Stimulated activated naive CD8-positive, alpha-beta T cell treated with anti-CD3 and anti-CD28 coated beads, Interleukin-15, Interleukin-2, amounts not matched to agents 100 U/mL and 50 U/mL, for 24 hours (primary cell): ENCODE results near the gene NXPH4.
A peak's percentile ranks its signal among the peaks of the same experiment; 100 is the strongest.

Experiments
- ATAC-seq: fragments of 150-1000 bp; cut with Tn5 transposase; one replicate; pipeline ENCODE4 v1.10.0; 2021
- DNase-seq: peaks from one replicate; pipeline ENCODE4 v3.0.0; 2021

The NXPH4 gene

DNA sequence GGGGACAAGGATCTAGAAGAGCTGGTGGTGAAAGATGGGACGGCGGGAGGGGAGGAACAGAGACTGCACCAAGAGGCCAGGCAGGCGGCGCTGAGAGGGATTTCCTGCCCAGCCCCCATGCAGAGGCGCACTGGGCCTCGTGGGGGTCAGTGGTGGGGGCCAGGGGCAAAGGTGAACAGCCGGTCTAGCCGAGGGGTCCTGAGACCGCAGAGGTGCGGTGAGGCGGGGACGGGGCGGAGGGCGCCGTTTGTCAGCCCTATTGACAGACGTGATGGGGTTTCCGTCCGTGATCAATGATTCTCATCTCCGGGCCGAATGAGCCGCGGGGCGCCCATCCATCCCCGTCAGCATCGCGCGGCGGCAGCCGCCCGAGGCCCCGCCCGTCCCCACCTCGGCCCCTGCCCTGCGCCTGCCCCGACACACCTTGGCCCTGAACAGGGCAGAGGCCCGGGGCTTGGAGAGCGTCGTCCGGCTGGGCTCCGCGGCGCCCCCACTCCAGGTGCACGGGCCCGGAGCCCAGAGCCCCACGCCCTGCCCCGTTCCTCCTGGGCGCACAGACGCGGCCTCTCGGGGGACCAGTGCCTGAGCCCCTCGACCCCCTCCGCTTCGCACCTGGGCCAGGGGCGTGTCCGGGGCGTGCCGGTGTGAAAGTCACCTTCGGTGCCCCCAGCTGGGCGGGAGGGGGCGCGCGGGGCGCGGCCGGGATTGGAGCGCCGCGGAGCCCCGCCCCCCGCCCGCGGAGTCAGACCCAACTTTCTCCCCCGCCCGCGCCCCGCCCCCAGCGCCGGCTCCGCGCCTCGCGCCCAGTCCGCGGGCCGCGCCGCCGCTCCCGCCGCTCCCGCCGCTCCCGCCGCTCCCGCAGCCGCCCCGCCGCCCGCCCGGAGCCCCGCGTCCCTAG is at the start of gene NXPH4:
TSS of gene NXPH4 (plus strand) at position 781 of the 898 bp plus-strand sequence. CDS start 176 bp downstream, outside the sequence.
- DNase-seq = peak; percentile 61

DNA sequence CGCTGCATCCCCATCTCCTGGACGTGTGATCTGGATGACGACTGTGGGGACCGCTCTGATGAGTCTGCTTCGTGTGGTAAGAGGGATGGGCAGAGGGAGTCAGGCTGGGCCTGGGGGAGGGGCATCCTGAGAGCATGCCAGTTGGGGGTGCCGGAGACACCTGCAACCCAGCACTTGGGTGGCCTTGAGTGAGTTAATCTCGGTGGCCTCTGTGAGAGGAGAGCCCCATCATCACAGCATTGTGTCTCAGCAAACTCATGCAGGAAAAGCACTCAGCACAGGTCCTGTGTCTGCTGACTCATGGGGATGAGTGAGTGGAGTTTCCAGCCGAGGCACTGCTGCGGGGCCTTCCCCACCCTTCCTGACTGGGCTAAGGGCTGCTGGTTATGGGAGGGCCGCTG is 49.6 kb upstream of the NXPH4 start:
- peak; percentile 95 for ATAC-seq
- DNase-seq = peak; percentile 60

More for the DNA sequence above, at the start of gene NXPH4:
- peak; percentile 11 for ATAC-seq

- ATAC-seq (no peak), DNase-seq (no peak)
These were observed 48.5 kb upstream of the NXPH4 start for GRCh38 chr12:57168058-57168457.

DNA sequence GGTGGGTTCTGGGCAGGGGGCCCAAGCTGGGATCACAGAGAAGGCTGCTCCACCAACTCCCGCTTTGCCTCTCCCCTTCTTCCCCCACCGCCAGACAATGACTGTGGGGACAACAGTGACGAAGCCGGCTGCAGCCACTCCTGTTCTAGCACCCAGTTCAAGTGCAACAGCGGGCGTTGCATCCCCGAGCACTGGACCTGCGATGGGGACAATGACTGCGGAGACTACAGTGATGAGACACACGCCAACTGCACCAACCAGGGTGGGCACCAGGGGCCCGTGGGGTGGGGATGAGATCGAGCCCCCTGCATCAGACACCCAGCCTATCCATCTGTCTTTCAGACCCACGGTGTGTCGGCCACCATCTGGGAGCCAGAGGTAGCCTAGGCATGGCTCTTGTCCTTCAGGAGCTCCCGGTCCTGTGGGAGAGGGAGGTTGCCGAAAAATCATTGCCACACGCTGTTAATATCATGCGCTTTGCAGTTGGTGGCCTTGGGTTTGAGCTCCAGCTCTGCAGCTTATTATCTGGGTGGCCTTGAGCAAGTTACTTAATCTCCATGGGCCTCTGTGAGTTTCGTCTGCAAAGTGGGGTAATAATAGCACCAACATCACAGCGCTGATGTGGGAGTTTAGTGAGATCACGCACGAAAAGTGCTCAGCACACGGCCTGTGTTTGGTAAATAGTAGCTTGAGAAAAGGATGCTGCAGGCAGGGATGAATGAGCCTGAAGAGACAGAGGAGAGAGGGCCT is 47.4 kb upstream of the NXPH4 start:
- ATAC-seq (no peak), DNase-seq (no peak)

- ATAC-seq (no peak), DNase-seq (no peak)
These were observed 46.6 kb upstream of the NXPH4 start for GRCh38 chr12:57169969-57170368.

DNA sequence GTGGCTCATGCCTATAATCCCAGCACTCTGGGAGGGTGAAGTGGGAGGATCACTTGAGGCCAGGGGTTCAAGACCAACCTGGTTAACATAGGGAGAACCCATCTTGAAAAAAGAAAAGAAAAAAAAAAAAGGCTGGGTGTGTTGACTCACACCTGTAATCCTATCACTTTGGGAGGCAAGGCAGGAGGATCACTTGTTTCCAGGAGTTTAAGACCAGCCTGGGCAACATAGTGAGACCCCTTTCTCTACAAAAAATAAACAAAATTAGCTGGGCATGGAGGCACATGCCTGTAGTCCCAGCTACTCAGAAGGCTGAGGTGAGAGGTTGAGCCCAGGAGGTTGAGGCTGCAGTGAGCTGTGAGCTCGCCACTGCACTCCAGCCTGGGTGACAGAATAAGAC is 46.2 kb upstream of the NXPH4 start:
- ATAC-seq (no peak), DNase-seq (no peak)

- no peak for DNase-seq
- ATAC-seq = no peak
These were observed 45.7 kb upstream of the NXPH4 start for GRCh38 chr12:57170927-57171326.

- no peak for DNase-seq
- no peak for ATAC-seq
These were observed 44.9 kb upstream of the NXPH4 start for GRCh38 chr12:57171668-57172067.

DNA sequence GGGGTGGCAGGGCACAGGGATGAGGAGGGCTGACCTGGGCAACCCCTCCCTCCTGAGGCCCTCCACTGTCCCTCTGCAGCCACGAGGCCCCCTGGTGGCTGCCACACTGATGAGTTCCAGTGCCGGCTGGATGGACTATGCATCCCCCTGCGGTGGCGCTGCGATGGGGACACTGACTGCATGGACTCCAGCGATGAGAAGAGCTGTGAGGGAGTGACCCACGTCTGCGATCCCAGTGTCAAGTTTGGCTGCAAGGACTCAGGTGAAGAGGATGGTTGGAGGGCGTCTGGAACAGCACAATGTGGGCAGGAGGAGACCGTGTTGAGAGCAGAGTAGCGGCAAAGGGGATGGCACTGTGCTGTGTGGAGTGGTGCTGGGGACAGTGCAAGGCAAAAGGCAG is 43.5 kb upstream of the NXPH4 start:
- DNase-seq (peak; percentile 45), ATAC-seq (peak; percentile 37)

GRCh38 chr12:57173683-57174082 is 42.9 kb upstream of the NXPH4 start:
- ATAC-seq (no peak), DNase-seq (no peak)

- DNase-seq (peak; percentile 69), ATAC-seq (no peak)
These were observed 41.0 kb upstream of the NXPH4 start for GRCh38 chr12:57175428-57176138.

GRCh38 chr12:57176139-57176477 is 40.5 kb upstream of the NXPH4 start:
- DNase-seq = no peak
- no peak for ATAC-seq

- DNase-seq (no peak), ATAC-seq (no peak)
These were observed 39.7 kb upstream of the NXPH4 start for GRCh38 chr12:57176846-57177245.

GRCh38 chr12:57177354-57177753 is 39.2 kb upstream of the NXPH4 start:
- no peak for DNase-seq
- no peak for ATAC-seq

DNA sequence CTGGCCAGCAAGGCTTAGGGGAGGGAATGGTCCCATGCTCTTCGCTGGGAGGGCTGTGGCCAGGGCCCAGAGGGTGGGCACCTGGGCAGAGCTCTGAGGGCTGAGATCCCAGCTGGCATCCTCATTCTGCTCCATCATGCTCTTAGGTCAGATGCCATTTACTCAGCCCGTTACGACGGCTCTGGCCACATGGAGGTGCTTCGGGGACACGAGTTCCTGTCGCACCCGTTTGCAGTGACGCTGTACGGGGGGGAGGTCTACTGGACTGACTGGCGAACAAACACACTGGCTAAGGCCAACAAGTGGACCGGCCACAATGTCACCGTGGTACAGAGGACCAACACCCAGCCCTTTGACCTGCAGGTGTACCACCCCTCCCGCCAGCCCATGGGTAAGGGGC is 38.4 kb upstream of the NXPH4 start:
- DNase-seq (no peak), ATAC-seq (no peak)

- no peak for ATAC-seq
- DNase-seq = no peak
These were observed 37.1 kb upstream of the NXPH4 start for GRCh38 chr12:57179331-57180086.

- DNase-seq (no peak), ATAC-seq (no peak)
These were observed 36.1 kb upstream of the NXPH4 start for GRCh38 chr12:57180321-57180989.

DNA sequence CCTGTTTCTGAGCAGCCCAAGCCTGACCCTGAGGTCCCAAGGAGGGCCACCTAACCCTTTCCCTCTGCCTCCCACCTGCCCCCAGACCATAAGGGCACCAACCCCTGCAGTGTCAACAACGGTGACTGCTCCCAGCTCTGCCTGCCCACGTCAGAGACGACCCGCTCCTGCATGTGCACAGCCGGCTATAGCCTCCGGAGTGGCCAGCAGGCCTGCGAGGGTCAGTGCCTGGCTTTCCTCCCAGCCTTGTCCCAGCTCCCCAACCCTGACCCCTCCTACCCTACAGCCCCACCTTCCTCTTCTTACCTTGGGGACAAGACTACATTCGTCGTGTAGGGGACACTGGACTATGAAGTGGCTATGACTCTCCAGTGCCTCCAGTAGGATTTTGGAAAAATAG is 35.5 kb upstream of the NXPH4 start:
- no peak for DNase-seq
- ATAC-seq = no peak

- ATAC-seq (no peak), DNase-seq (no peak)
These were observed 34.9 kb upstream of the NXPH4 start for GRCh38 chr12:57181561-57182155.

DNA sequence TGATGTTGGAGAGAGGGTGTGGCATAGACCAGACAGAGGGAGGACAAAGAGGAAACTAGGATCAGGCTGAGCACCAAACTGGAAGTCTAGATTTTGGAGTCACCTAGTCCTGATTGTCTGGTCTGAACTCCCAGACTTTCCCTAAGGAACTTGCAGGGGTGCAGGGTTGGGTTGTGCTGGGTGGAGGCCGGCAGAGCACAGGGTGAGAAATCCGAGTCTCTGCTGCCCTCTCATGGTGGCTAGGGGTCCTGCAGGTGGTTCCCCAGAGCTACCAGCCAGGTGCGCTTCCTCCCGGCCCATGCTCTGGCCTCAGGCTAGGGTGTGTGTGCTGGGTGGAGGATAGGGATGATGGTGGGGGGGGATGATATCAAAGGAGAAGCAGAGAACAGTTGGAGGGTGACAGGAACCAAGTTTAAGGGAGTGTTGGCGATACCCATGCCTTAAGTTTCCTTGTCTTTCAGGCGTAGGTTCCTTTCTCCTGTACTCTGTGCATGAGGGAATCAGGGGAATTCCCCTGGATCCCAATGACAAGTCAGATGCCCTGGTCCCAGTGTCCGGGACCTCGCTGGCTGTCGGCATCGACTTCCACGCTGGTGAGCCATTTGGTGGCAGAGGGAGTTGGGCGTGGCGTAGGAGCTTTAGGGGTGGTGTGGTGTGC is 33.5 kb upstream of the NXPH4 start:
- DNase-seq = peak; percentile 86
- ATAC-seq = peak; percentile 82
